ENCODE data around the gene PPARGC1A. TPM values are rescaled to one million over a fixed set of nuclear protein-coding genes. Genes with fewer than 3 reads are reported as not detected.
A peak's percentile ranks its signal among the peaks of the same experiment; 100 is the strongest.

Gene PPARGC1A
- polyA plus RNA-seq, 2 donors = 0.49 to 0.55 TPM

GRCh38 chr4:23897564-23898109 lies 7.8 kb upstream of the PPARGC1A start:
- Histone ChIP-seq H3K9me3 (ENCODE audit: control insufficient read depth in 2 of 2, insufficient read depth in 1 of 2, low read depth in 1 of 2, low read length in 1 of 2) (no peaks in the 10 kb centered on the region), H3K36me3 (ENCODE audit: control insufficient read depth in 2 of 2, insufficient read depth in 2 of 2, low read length in 1 of 2) (no peaks in the 10 kb centered on the region), H3K4me3 (ENCODE audit: low read depth in 1 of 2, low read length in 2 of 2) (no peak overlapping the region), H3K27ac (ENCODE audit: low read depth in 2 of 2, low read length in 1 of 2) (no peak overlapping the region), H3K27me3 (ENCODE audit: control insufficient read depth in 1 of 2, insufficient read depth in 2 of 2, low read length in 2 of 2) (no peaks in the 10 kb centered on the region), H3K4me1 (ENCODE audit: control insufficient read depth in 2 of 2, insufficient read depth in 2 of 2, low read length in 1 of 2) (no peaks in the 10 kb centered on the region)
- WGBS, 2 donors = 74% methylated on average over 4 of the region's 4 CpGs

GRCh38 chr4:23894021-23894420 lies 4.2 kb upstream of the PPARGC1A start:
- Histone ChIP-seq H3K27ac (ENCODE audit: low read depth in 2 of 2, low read length in 1 of 2) (no peak overlapping the region), H3K27me3 (ENCODE audit: control insufficient read depth in 1 of 2, insufficient read depth in 2 of 2, low read length in 2 of 2) (no peaks in the 10 kb centered on the region), H3K9me3 (ENCODE audit: control insufficient read depth in 2 of 2, insufficient read depth in 1 of 2, low read depth in 1 of 2, low read length in 1 of 2) (no peaks in the 10 kb centered on the region), H3K36me3 (ENCODE audit: control insufficient read depth in 2 of 2, insufficient read depth in 2 of 2, low read length in 1 of 2) (no peaks in the 10 kb centered on the region), H3K4me3 (ENCODE audit: low read depth in 1 of 2, low read length in 2 of 2) (no peak overlapping the region), H3K4me1 (ENCODE audit: control insufficient read depth in 2 of 2, insufficient read depth in 2 of 2, low read length in 1 of 2) (no peaks in the 10 kb centered on the region)
- 69% methylated on average over 2 of the region's 2 CpGs for WGBS, 2 donors

DNA sequence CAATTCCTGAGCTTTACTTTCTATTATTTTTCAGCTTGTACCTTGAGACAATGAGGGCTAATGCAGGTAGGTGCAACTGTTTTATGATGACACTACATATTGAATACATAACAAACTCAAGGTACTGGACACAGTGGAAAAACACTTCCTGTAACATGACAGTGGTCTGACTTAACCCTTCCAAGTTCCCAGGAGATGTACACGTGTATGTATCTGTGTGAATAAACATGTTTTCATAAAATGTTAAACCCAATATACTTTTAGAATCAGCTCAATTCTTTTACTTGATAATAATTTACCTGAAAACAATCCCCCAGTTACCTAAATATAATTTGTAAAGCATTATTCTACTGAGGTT lies 1.2 kb upstream of the PPARGC1A start:
- 23 to 28% methylated on average over 1 of the region's 1 CpG for WGBS, 2 donors

DNA sequence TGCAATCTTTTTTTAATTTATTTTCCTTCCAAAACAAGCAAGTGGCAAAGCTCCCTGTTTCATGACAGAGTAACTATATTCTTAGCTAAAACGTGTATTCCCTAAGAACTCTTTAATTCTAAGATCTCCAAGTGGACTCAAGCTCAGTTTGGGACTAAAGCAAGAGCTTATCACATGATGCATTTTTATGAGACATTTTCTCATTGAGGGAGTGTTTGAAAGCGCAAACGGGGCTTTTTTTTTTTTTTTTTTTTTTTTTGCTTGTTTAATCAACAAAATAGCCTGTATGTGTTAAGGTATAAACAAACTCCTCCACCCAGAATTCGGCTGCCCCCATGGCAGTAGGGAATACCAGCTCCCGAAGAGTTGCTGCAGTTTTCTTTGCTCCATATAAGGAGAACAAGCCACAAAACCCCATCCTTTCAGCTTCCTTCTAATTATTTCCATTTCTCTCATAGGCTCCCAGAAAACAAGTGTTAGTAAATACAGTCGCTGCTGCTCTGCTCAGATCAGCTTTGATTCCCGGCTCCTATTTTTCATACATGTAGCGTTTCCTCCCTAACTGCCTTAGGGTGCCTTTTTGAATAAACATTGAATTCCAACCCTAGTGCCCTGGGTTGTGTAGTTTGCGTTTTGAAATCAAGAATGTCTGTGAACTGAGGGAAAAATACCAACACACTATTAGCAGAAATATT lies 669 bp upstream of the PPARGC1A start:
- 13 to 14% methylated on average over 9 of the region's 9 CpGs for WGBS, 2 donors
- peak overlapping the region in 1 of 2 donors; percentile 53 for H3K4me3 ChIP-seq (ENCODE audit: low read depth in 1 of 2, low read length in 2 of 2)
- no peaks in the 10 kb centered on the region for H3K9me3 ChIP-seq (ENCODE audit: control insufficient read depth in 2 of 2, insufficient read depth in 1 of 2, low read depth in 1 of 2, low read length in 1 of 2)
- H3K4me1 ChIP-seq (ENCODE audit: control insufficient read depth in 2 of 2, insufficient read depth in 2 of 2, low read length in 1 of 2) = no peaks in the 10 kb centered on the region
- no peaks in the 10 kb centered on the region for H3K27me3 ChIP-seq (ENCODE audit: control insufficient read depth in 1 of 2, insufficient read depth in 2 of 2, low read length in 2 of 2)
- no peak overlapping the region for H3K27ac ChIP-seq (ENCODE audit: low read depth in 2 of 2, low read length in 1 of 2)
- H3K36me3 ChIP-seq (ENCODE audit: control insufficient read depth in 2 of 2, insufficient read depth in 2 of 2, low read length in 1 of 2) = no peaks in the 10 kb centered on the region

More for the DNA sequence above, 1.2 kb upstream of the PPARGC1A start:
- Histone ChIP-seq H3K4me1 (ENCODE audit: control insufficient read depth in 2 of 2, insufficient read depth in 2 of 2, low read length in 1 of 2) (no peaks in the 10 kb centered on the region), H3K27me3 (ENCODE audit: control insufficient read depth in 1 of 2, insufficient read depth in 2 of 2, low read length in 2 of 2) (no peaks in the 10 kb centered on the region), H3K9me3 (ENCODE audit: control insufficient read depth in 2 of 2, insufficient read depth in 1 of 2, low read depth in 1 of 2, low read length in 1 of 2) (no peaks in the 10 kb centered on the region), H3K36me3 (ENCODE audit: control insufficient read depth in 2 of 2, insufficient read depth in 2 of 2, low read length in 1 of 2) (no peaks in the 10 kb centered on the region), H3K27ac (ENCODE audit: low read depth in 2 of 2, low read length in 1 of 2) (no peak overlapping the region), H3K4me3 (ENCODE audit: low read depth in 1 of 2, low read length in 2 of 2) (peak overlapping the region in 1 of 2 donors; percentile 53)

GRCh38 chr4:23889391-23889790 lies 456 bp downstream of the PPARGC1A start:
- peak overlapping the region; percentile 57 to 80 for H3K27ac ChIP-seq (ENCODE audit: low read depth in 2 of 2, low read length in 1 of 2)

GRCh38 chr4:23888421-23889319 lies 1.2 kb downstream of the PPARGC1A start:
- H3K4me1 ChIP-seq (ENCODE audit: control insufficient read depth in 2 of 2, insufficient read depth in 2 of 2, low read length in 1 of 2) = no peaks in the 10 kb centered on the region
- H3K27me3 ChIP-seq (ENCODE audit: control insufficient read depth in 1 of 2, insufficient read depth in 2 of 2, low read length in 2 of 2) = no peaks in the 10 kb centered on the region
- H3K4me3 ChIP-seq (ENCODE audit: low read depth in 1 of 2, low read length in 2 of 2) = peak overlapping the region; percentile 50 to 53
- H3K9me3 ChIP-seq (ENCODE audit: control insufficient read depth in 2 of 2, insufficient read depth in 1 of 2, low read depth in 1 of 2, low read length in 1 of 2) = no peaks in the 10 kb centered on the region
- WGBS, 2 donors = 6 to 9% methylated on average over 25 of the region's 25 CpGs
- H3K27ac ChIP-seq (ENCODE audit: low read depth in 2 of 2, low read length in 1 of 2) = peak overlapping the region; percentile 57 to 59
- no peaks in the 10 kb centered on the region for H3K36me3 ChIP-seq (ENCODE audit: control insufficient read depth in 2 of 2, insufficient read depth in 2 of 2, low read length in 1 of 2)

More at GRCh38 chr4:23889391-23889790, 456 bp downstream of the PPARGC1A start:
- Histone ChIP-seq H3K4me3 (ENCODE audit: low read depth in 1 of 2, low read length in 2 of 2) (peak overlapping the region; percentile 48 to 53), H3K4me1 (ENCODE audit: control insufficient read depth in 2 of 2, insufficient read depth in 2 of 2, low read length in 1 of 2) (no peaks in the 10 kb centered on the region), H3K9me3 (ENCODE audit: control insufficient read depth in 2 of 2, insufficient read depth in 1 of 2, low read depth in 1 of 2, low read length in 1 of 2) (no peaks in the 10 kb centered on the region), H3K36me3 (ENCODE audit: control insufficient read depth in 2 of 2, insufficient read depth in 2 of 2, low read length in 1 of 2) (no peaks in the 10 kb centered on the region), H3K27me3 (ENCODE audit: control insufficient read depth in 1 of 2, insufficient read depth in 2 of 2, low read length in 2 of 2) (no peaks in the 10 kb centered on the region)
- 5 to 6% methylated on average over 3 of the region's 3 CpGs for WGBS, 2 donors

GRCh38 chr4:23887989-23888388 lies 1.9 kb downstream of the PPARGC1A start:
- Histone ChIP-seq H3K4me1 (ENCODE audit: control insufficient read depth in 2 of 2, insufficient read depth in 2 of 2, low read length in 1 of 2) (no peaks in the 10 kb centered on the region), H3K27me3 (ENCODE audit: control insufficient read depth in 1 of 2, insufficient read depth in 2 of 2, low read length in 2 of 2) (no peaks in the 10 kb centered on the region), H3K9me3 (ENCODE audit: control insufficient read depth in 2 of 2, insufficient read depth in 1 of 2, low read depth in 1 of 2, low read length in 1 of 2) (no peaks in the 10 kb centered on the region), H3K27ac (ENCODE audit: low read depth in 2 of 2, low read length in 1 of 2) (peak overlapping the region in 1 of 2 donors; percentile 31), H3K36me3 (ENCODE audit: control insufficient read depth in 2 of 2, insufficient read depth in 2 of 2, low read length in 1 of 2) (no peaks in the 10 kb centered on the region), H3K4me3 (ENCODE audit: low read depth in 1 of 2, low read length in 2 of 2) (peak overlapping the region in 1 of 2 donors; percentile 53)
- WGBS, 2 donors = 55 to 56% methylated on average over 7 of the region's 7 CpGs

- 67 to 92% methylated on average over 3 of the region's 3 CpGs for WGBS, 2 donors
- H3K4me3 ChIP-seq (ENCODE audit: low read depth in 1 of 2, low read length in 2 of 2) = no peak overlapping the region
- no peaks in the 10 kb centered on the region for H3K36me3 ChIP-seq (ENCODE audit: control insufficient read depth in 2 of 2, insufficient read depth in 2 of 2, low read length in 1 of 2)
Observed at GRCh38 chr4:23887173-23887572, 2.7 kb downstream of the PPARGC1A start.

GRCh38 chr4:23885943-23886590 lies 3.8 kb downstream of the PPARGC1A start:
- Histone ChIP-seq H3K9me3 (ENCODE audit: control insufficient read depth in 2 of 2, insufficient read depth in 1 of 2, low read depth in 1 of 2, low read length in 1 of 2) (no peaks in the 10 kb centered on the region), H3K4me1 (ENCODE audit: control insufficient read depth in 2 of 2, insufficient read depth in 2 of 2, low read length in 1 of 2) (peaks cover 0 to 1% of the 10 kb centered on the region in 2 donors), H3K27ac (ENCODE audit: low read depth in 2 of 2, low read length in 1 of 2) (no peak overlapping the region), H3K4me3 (ENCODE audit: low read depth in 1 of 2, low read length in 2 of 2) (no peak overlapping the region), H3K36me3 (ENCODE audit: control insufficient read depth in 2 of 2, insufficient read depth in 2 of 2, low read length in 1 of 2) (no peaks in the 10 kb centered on the region), H3K27me3 (ENCODE audit: control insufficient read depth in 1 of 2, insufficient read depth in 2 of 2, low read length in 2 of 2) (no peaks in the 10 kb centered on the region)
- WGBS, 2 donors = 93% methylated on average over 6 of the region's 6 CpGs

More at GRCh38 chr4:23887173-23887572, 2.7 kb downstream of the PPARGC1A start:
- Histone ChIP-seq H3K27me3 (ENCODE audit: control insufficient read depth in 1 of 2, insufficient read depth in 2 of 2, low read length in 2 of 2) (no peaks in the 10 kb centered on the region), H3K4me1 (ENCODE audit: control insufficient read depth in 2 of 2, insufficient read depth in 2 of 2, low read length in 1 of 2) (no peaks in the 10 kb centered on the region), H3K9me3 (ENCODE audit: control insufficient read depth in 2 of 2, insufficient read depth in 1 of 2, low read depth in 1 of 2, low read length in 1 of 2) (no peaks in the 10 kb centered on the region), H3K27ac (ENCODE audit: low read depth in 2 of 2, low read length in 1 of 2) (no peak overlapping the region)

Data from esophagus (tissue), 2 donors.